ENCODE results near the gene PAN2. TPM values are rescaled to one million over a fixed set of nuclear protein-coding genes. Genes with fewer than 3 reads are reported as not detected.

Gene PAN2
- total RNA-seq, 4 donors from 2014 or later = 45.2 to 206 (median 58.0) TPM

- Histone ChIP-seq H3K4me1 (no peaks in the 10 kb centered on the region), H3K4me3 (no peak overlapping the region), H3K27ac (no peak overlapping the region), H3K9me3 (no peaks in the 10 kb centered on the region), H3K36me3 (no peaks in the 10 kb centered on the region), H3K27me3 (no peaks in the 10 kb centered on the region)
- TF ChIP-seq CTCF (IDR thresholded peaks at IDR 0.05) (no peak), EP300 (IDR thresholded peaks at IDR 0.05; ENCODE audit: low read depth) (no peak), POLR2AphosphoS5 (IDR thresholded peaks at IDR 0.05) (no peak), POLR2A (IDR thresholded peaks at IDR 0.05) (no peak)
- in situ Hi-C loops (cut with MboI; ENCODE audit: low pct_ligation_motif_present in 1 of 4, low pct_unique_long_range_greater_than_20kb in 1 of 4, low sequenced_read_pairs in 3 of 4) (no loop called here), intact Hi-C loops (cut with DNase I; ENCODE audit: low total_unique reads) (no loop called here)
- no peak for DNase-seq
- 78 to 86% methylated on average over 3 to 4 of the region's 4 CpGs for WGBS, 2 donors (ENCODE audit: low coverage in 1 of 2)
Observed at GRCh38 chr12:56377310-56377988, 43.6 kb upstream of the PAN2 start.

- no peaks in the 10 kb centered on the region for H3K9me3 ChIP-seq
- no peak overlapping the region for H3K27ac ChIP-seq
- H3K36me3 ChIP-seq = no peaks in the 10 kb centered on the region
- no peak for TF ChIP-seq POLR2A (IDR thresholded peaks at IDR 0.05)
- TF ChIP-seq EP300 (IDR thresholded peaks at IDR 0.05; ENCODE audit: low read depth) = no peak
- no peak for TF ChIP-seq POLR2AphosphoS5 (IDR thresholded peaks at IDR 0.05)
- no peak for TF ChIP-seq CTCF (IDR thresholded peaks at IDR 0.05)
- DNase-seq = no peak
- H3K27me3 ChIP-seq = no peaks in the 10 kb centered on the region
- in situ Hi-C loops (cut with MboI; ENCODE audit: low pct_ligation_motif_present in 1 of 4, low pct_unique_long_range_greater_than_20kb in 1 of 4, low sequenced_read_pairs in 3 of 4) = no loop called here
- intact Hi-C loops (cut with DNase I; ENCODE audit: low total_unique reads) = no loop called here
- no peaks in the 10 kb centered on the region for H3K4me1 ChIP-seq
- H3K4me3 ChIP-seq = no peak overlapping the region
- 68 to 74% methylated on average over 10 to 11 of the region's 11 CpGs for WGBS, 2 donors (ENCODE audit: low coverage in 1 of 2)
Observed at GRCh38 chr12:56375598-56376434, 42.0 kb upstream of the PAN2 start.

- no peaks in the 10 kb centered on the region for H3K36me3 ChIP-seq
- H3K4me3 ChIP-seq = no peak overlapping the region
- DNase-seq = no peak
- WGBS, 2 donors (ENCODE audit: low coverage in 1 of 2) = 59 to 69% methylated on average over 4 to 7 of the region's 7 CpGs
- no peak overlapping the region for H3K27ac ChIP-seq
- no peaks in the 10 kb centered on the region for H3K9me3 ChIP-seq
- no peaks in the 10 kb centered on the region for H3K27me3 ChIP-seq
- TF ChIP-seq POLR2AphosphoS5 (IDR thresholded peaks at IDR 0.05) (no peak), EP300 (IDR thresholded peaks at IDR 0.05; ENCODE audit: low read depth) (no peak)
- intact Hi-C loops (cut with DNase I; ENCODE audit: low total_unique reads) = loop anchor here (5.0 kb wide), 1 partner anchor 782 kb away; no protein-coding TSS in a partner anchor
- in situ Hi-C loops (cut with MboI; ENCODE audit: low pct_ligation_motif_present in 1 of 4, low pct_unique_long_range_greater_than_20kb in 1 of 4, low sequenced_read_pairs in 3 of 4) = no loop called here
- no peaks in the 10 kb centered on the region for H3K4me1 ChIP-seq
Observed at GRCh38 chr12:56374726-56375597, 41.2 kb upstream of the PAN2 start.

- TF ChIP-seq EP300 (IDR thresholded peaks at IDR 0.05; ENCODE audit: low read depth) = no peak
- TF ChIP-seq CTCF (IDR thresholded peaks at IDR 0.05) = no peak
- TF ChIP-seq POLR2AphosphoS5 (IDR thresholded peaks at IDR 0.05) = no peak
- TF ChIP-seq POLR2A (IDR thresholded peaks at IDR 0.05) = no peak
- intact Hi-C loops (cut with DNase I; ENCODE audit: low total_unique reads) = loop anchor here (5.0 kb wide), 1 partner anchor 784 kb away; no protein-coding TSS in a partner anchor
- no peak for DNase-seq
- in situ Hi-C loops (cut with MboI; ENCODE audit: low pct_ligation_motif_present in 1 of 4, low pct_unique_long_range_greater_than_20kb in 1 of 4, low sequenced_read_pairs in 3 of 4) = no loop called here
- Histone ChIP-seq H3K4me3 (no peak overlapping the region), H3K27ac (no peak overlapping the region), H3K9me3 (no peaks in the 10 kb centered on the region), H3K36me3 (no peaks in the 10 kb centered on the region), H3K4me1 (no peaks in the 10 kb centered on the region), H3K27me3 (no peaks in the 10 kb centered on the region)
- 96 to 100% methylated on average over 1 of the region's 1 CpG for WGBS, 2 donors (ENCODE audit: low coverage in 1 of 2)
Observed at GRCh38 chr12:56373515-56373914, 39.7 kb upstream of the PAN2 start.
